ENCODE results near the gene STPG3.

STPG3 gene

DNA sequence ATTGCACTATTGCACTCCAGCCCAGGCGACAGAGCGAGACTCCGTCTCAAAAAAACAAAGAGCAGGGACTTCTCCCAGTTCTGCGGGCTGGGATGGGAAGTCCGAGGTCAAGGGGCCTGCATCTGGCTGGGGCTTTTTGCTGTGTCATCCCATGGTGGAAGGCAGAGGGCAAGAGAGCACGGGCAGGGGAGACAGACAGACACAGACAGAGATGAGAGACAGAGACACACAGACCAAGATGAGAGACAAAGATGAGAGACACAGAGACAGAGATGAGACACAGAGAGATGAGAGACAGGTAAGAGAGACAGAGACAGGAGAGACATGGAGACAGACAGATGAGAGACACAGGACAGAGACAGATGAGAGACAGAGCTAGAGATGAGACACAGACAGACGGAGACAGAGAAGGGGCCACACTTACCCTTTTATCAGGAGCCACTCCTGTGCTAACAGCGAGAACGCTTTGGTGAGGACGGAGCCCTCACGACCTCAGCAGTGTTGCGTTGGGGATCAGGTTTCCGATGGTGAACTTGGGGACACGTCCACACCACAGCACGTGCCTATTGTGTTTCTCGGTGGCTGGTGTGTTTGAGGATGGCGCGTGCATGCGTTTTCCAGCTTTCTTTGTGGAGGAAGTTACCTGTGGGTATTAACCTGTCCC lies 17.6 kb downstream of the STPG3 start:
- no peak for DNase-seq

GRCh38 chr9:137269231-137269772 lies 18.2 kb downstream of the STPG3 start:
- DNase-seq: no peak

DNA sequence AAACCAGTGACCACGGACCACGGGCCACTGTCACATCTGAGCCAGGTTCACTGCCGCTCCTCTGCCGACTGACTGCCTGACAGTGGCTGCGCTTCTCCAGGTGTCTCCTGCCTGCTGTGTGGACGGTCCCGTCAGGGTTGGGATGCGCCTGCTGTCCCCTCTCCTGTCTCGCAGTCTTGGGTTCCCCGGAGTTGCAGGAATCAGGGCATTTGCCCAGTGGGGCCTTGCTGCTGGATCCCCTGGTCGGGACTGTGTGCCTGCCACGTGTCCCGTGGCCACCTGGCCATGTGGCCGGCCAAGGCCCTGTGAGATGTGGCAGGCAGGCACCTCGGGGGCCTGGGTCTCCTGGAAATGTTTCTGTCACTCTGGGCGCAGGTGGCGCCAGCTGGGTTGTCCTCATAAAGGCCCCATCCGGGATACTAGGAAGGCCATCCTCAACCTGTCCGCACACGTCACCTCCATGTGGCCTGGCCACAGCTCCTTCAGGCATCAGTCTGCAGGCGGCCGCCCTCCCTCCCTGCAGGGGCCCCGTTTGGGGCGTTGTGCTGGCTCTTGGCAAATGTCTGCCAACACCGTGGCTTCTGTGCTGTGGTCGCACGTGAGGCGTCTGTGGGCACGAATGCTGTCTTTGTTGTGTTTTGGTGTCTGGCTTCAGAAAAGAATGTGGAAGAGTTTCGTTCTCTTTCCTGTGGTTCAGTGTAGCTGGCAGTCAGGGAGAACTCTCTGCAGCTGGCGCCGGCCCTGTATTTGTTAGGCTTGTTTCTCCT lies 20.0 kb downstream of the STPG3 start:
- DNase-seq: no peak

DNA sequence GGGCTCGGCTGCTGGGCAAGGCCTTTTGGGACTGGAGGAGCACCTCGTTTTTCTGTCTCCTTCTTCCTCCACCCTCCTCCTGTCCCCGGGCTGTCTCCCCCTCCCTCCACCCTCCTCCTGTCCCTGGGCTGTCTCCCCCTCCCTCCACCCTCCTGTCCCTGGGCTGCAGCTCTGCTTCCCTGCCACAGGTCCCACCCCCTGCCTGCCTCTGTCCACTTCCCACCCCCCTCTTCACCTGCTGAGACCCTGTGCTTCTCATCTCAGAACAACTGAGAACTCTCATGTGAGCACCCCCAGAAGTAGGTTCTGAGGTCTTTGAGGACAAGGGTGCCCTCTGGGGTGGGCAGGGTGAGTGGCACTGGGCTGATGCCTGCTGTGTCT lies 20.6 kb downstream of the STPG3 start:
- no peak for DNase-seq

GRCh38 chr9:137272241-137273094 lies 21.4 kb downstream of the STPG3 start:
- no peak for DNase-seq

GRCh38 chr9:137273095-137273490 lies 22.0 kb downstream of the STPG3 start:
- DNase-seq: no peak

- no peak for DNase-seq
Observed at GRCh38 chr9:137273611-137274320, 22.7 kb downstream of the STPG3 start.

DNA sequence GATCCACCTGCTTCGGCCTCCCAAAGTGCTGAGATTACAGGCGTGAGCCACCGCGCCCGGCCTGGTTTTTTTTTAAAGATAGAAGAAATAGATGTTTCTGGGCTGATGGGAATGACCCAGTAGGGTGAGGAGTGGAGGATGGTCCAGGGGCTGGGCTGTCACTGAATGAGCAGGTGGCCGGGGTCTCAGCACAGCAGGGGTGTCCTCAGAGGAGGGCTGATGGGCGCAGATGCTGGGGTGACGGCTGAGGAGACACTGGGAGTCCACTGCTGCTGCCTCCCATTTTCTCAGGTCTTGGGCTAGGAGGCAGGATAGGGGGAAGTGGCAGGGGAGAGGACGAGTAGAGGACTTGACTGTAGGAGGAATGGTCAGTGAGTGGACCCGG lies 24.1 kb downstream of the STPG3 start:
- DNase-seq: no peak

GRCh38 chr9:137275588-137276472 lies 24.7 kb downstream of the STPG3 start:
- DNase-seq: no peak

DNA sequence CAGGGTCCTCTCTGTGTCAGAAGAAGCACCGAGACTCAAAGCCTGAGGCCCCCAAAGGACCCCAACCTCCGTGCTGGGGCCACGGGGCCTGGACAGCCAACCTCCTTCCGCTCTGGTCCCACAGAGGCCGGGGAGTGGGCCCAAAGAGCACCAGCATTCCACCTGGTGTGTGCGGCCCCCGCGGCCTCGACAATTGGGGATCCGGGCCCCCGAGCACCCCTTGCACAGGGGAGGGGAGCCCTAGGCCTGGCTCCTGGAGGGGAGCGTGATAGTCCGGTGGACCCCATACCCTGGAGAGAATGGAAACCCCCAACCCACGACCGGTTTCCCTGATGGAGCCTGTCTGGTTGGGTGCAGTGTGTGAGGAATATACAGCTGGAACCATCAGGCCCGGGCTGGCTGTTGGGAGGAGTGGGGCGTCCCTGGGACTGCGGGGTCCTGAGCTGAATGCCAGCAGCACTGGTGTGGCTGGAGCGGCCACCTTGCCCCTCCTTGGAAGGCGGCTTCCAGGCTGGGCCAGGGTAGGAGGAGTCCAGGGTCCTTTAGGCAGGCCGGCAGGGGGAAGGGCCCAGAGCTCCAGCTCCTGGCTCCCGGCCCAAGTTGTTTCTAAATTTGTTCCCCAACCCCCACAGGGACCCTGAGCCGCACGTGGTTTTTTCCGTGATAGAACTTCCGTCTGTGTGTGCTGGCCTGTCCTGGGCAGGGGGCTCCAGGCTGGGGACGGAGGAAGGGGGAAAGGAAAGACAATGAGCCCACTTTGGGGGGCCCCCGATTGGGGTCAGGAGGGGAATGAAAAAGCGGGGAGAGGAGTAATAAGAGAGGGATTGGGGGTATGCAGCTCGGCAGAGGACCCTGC lies 25.6 kb downstream of the STPG3 start:
- DNase-seq: no peak

DNA sequence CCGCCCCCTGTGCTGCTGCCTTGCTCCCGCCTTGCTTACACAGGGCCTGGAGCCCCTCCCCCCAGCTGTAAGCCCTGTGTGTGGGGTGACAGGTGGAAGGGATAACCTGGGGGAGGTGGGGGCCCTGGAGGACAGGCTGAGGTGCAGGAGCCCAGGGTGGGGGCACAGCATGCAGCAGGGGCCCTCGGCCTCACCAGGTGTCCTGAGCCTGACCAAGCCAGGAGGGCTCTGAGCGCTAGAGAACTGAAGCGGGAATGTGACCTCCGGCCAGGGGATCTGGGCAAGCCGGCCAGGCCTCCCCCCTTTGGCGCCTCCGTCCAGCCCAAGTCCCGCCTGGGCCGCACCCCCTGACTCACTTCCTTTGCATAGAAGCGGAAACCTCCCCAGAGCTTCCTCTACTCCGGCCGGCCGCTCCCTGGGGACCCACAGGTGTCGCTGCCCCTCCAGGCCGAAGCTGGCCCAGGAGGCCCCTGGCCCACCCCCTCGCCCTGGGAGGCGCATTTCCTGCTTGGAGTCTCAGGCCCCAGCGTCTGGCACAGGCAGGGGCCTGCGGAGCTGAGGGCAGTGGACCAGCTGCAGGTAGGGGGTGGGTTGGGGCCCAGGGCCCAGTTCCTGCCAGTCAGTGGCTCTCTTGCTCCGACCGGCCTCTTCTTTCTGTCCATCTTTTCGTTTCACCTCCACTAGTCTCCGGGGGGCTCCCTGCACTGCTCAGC lies 26.4 kb downstream of the STPG3 start, which contains the start of gene TOR4A:
Gene TOR4A, plus strand, starts transcription at position 398 of the 713 bp plus-strand sequence. CDS start 964 bp downstream, outside the sequence.
- DNase-seq: no peak

DNA sequence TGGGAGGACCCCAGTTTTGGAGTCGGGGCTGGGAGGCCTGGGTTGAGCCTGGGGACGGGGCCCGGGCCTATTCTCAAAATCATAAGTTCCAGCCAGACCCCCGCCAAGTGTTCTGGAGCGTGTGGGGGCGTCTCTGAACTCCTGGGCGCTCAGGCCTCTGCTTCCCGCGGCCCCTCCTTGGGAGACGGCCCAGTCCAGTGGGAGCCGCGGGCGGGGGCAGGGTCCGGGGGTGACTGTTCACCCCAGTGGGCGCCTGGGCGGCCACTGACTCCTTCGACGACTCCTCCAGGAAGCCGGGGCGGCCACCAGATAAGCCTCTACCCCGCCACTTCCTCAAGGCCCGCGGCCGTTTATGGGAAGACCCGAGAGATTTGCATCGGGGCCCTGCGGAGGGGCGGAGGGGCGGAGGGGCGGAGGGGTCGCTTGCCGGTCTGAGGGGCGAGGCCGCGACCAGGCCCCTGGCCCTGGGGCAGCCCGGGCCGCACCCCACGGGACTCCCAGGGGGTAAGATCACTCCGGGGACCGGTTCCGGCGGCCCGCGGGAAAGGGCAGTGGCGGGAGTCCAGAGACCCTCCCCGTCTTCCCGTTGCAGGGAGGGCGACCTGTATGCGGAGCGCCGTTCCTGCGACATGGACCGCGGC lies 27.1 kb downstream of the STPG3 start:
- no peak for DNase-seq

DNA sequence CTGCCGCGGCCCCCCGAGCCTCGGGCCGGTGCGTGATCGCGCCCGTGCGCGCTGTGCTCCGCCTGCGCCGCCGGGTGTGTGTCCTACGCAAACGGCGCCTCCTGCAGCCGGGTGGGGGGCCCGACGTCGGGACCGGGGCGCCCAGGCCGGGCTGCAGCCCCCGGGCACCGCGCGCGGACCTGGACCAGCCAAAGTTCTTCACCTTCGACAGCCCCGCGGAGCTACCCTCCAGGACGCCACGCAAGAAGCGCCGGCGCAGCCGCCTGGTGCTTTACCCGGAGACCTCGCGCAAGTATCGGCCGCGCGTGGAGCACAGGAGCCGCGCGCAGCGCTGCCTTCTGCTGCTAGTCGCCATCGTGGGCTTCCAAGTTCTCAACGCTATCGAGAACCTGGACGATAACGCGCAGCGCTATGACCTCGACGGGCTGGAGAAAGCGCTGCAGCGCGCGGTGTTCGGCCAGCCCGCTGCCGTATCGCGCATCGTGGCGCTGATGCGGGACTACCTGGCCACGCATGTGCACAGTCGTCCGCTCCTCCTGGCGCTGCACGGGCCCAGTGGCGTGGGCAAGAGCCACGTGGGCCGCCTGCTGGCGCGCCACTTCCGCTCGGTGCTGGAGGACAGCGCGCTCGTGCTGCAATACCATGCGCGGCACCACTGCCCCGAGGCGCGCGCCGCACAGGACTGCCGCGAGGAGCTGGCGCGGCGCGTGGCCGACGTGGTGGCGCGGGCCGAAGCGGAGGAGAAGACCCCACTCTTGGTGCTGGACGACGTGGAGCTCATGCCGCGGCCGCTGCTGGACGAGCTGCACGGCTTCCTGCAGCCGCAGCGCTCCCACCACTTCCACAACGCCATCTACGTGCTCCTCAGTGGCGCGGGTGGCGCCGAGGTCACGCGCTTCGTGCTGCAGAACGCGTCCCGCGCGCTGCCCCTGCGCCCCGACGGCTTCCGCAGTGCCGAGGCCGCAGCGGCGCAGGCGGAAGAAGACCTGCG lies 27.9 kb downstream of the STPG3 start:
- DNase-seq: no peak

DNA sequence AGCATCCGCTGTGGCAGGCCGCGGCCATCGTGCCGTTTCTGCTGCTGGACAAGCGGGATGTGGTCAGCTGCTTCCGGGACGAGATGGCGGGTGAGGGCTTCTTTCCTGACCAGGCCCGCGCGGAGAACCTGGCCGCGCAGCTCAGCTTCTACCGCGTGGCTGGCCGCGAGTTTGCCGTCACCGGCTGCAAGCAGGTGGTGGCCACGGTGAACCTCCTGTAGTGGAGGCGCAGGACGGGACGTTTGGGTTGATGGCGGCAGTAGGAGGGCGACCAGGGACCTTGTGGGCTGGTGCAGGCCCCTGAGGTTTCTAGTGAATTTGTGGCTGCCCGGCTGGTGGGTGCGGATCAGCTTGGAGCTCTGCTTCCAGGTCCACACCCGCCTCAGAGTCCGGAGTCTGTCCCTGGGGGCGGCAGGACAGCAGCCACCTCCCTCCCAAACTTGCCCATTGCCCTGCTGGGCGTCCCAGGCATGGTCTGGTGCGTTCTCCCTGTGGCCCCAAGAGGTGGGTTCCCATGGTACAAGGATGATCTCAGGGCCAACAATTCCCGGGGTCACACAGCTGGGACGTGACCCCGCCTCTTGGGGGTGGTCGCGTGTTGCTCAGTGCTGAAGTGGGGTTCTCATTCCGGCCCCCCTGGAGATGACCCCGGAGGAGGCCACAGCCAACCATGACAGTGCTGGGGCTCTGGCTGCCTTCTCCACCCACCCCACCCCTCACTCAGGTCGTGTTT lies 28.8 kb downstream of the STPG3 start:
- no peak for DNase-seq

GRCh38 chr9:137280474-137281344 lies 29.6 kb downstream of the STPG3 start:
- no peak for DNase-seq
